Natural killer cell (primary cell): Measurements from ENCODE around the gene RELCH. TPM values are rescaled to one million over a fixed set of nuclear protein-coding genes. Genes with fewer than 3 reads are reported as not detected.

Experiments
- ATAC-seq, 3 donors: fragments of 150-1000 bp in 2 of 3; fragments of 200-7000 bp in 1 of 3; cut with Tn5 transposase; 1 replicate in 1 of 3; 2 replicates in 2 of 3; pipeline ENCODE4 v1.10.0; 2021; ENCODE audit warnings: mild to moderate bottlenecking in 2 of 3, moderate library complexity in 2 of 3
- DNase-seq, 2 donors: peaks; one replicate each; pipeline versions ENCODE4 v3.0.0 to v3.0.0-alpha.2; 2013 to 2021; ENCODE audit warnings: mixed read lengths in 1 of 2
- H3K27ac ChIP-seq: one replicate; pipeline ENCODE4 v1.5.1; 2013; ENCODE audit warnings: mild to moderate bottlenecking, low read length
- H3K27me3 ChIP-seq: one replicate; pipeline ENCODE4 v1.6.1; 2013; ENCODE audit warnings: low read length; ENCODE audit not compliant: control insufficient read depth, insufficient read depth
- H3K36me3 ChIP-seq: one replicate; pipeline ENCODE4 v1.6.1; 2013; ENCODE audit warnings: low read length; ENCODE audit not compliant: control insufficient read depth, insufficient read depth
- H3K4me1 ChIP-seq: one replicate; pipeline ENCODE4 v1.6.1; 2013; ENCODE audit warnings: low read length; ENCODE audit not compliant: control insufficient read depth, insufficient read depth
- H3K4me3 ChIP-seq: one replicate; pipeline ENCODE4 v1.5.1; 2013; ENCODE audit warnings: low read length
- H3K9me3 ChIP-seq: one replicate; pipeline ENCODE4 v1.6.1; 2013; ENCODE audit warnings: low read length; ENCODE audit not compliant: control insufficient read depth, insufficient read depth
- H3K27ac Mint-ChIP-seq, 2 donors: one replicate each; pipeline ENCODE4 v1.8.0; 2022; ENCODE audit warnings: mild to moderate bottlenecking in 2 of 2, mixed read lengths in 2 of 2, moderate library complexity in 1 of 2
- H3K27me3 Mint-ChIP-seq, 2 donors: one replicate each; pipeline ENCODE4 v1.8.0; 2022; ENCODE audit warnings: low read depth in 2 of 2, mixed read lengths in 2 of 2
- H3K36me3 Mint-ChIP-seq: one replicate; pipeline ENCODE4 v1.8.0; 2022; ENCODE audit warnings: mixed read lengths
- H3K4me1 Mint-ChIP-seq, 2 donors: one replicate each; pipeline ENCODE4 v1.8.0; 2022; ENCODE audit warnings: mixed read lengths in 2 of 2
- H3K4me3 Mint-ChIP-seq: one replicate; pipeline ENCODE4 v1.8.0; 2022; ENCODE audit warnings: mild to moderate bottlenecking, moderate library complexity, mixed read lengths
- H3K9me3 Mint-ChIP-seq, 2 donors: one replicate each; pipeline ENCODE4 v1.8.0; 2022; ENCODE audit warnings: mixed read lengths in 2 of 2
- CTCF ChIP-seq: fragments of 200-600 bp; IDR thresholded peaks from one replicate; pipeline ENCODE4 v1.8.0; 2022; ENCODE audit warnings: antibody characterized with exemption
- WGBS: methylation state at CpG from one replicate; pipeline ENCODE4 v1.1.7; 2013; ENCODE audit warnings: missing lambda C conversion rate; ENCODE audit not compliant: insufficient coverage; 5-methylcytosine and 5-hydroxymethylcytosine counted together
- intact Hi-C: fragments of 100-400 bp; cut with micrococcal nuclease; formaldehyde crosslinking; loops from one replicate; pipeline ENCODE4 v1.14.2; 2022
- total RNA-seq, 4 donors: library from RNA; stranded (reverse); fragments of 120-200 nt in 1 of 4; gene quantifications; one replicate each; pipeline versions ENCODE4 v1.2.3 to v1.2.4, GENCODE V29; 2013 to 2022

The RELCH gene
- total RNA-seq, 3 donors from 2014 or later (not counting 1 experiment from before 2014, with no cell fraction given), result 60.1 to 69.9 (median 63.9) TPM

DNA sequence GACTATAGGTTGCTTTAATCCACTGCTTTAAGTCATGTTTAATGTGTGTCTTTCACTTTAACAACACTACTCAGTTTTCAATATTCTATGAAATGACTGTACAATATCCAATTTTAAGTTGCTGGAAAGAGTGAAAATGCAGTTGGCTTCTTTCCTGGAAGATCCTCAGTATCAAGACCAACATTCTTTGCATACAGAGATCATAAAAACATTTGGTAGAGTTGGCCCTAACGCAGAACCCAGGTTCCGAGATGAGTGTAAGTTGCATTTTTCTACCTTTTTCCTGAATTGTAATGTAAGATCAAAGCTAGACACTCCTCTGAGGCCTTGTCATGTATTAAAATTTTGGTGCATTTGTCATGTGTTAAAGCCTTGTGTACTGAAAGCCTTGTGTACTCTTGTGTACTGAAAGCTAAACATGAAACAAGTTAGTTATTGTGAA lies 95.2 kb downstream of the RELCH start:
- no peaks in the 10 kb centered on the region for H3K27me3 ChIP-seq
- 90% methylated on average over 2 of the region's 2 CpGs for WGBS
- Mint-ChIP-seq H3K4me1 (peaks cover 8 to 12% of the 10 kb centered on the region in 2 donors), H3K27me3 (no peaks in the 10 kb centered on the region), H3K27ac (no peak overlapping the region), H3K9me3 (no peaks in the 10 kb centered on the region), H3K4me3 (no peak overlapping the region), H3K36me3 (peaks cover 26% of the 10 kb centered on the region)
- H3K4me1 ChIP-seq, result no peaks in the 10 kb centered on the region
- ATAC-seq, result no peak
- no peak overlapping the region for H3K4me3 ChIP-seq
- DNase-seq, result no peak
- H3K36me3 ChIP-seq, result peaks cover 56% of the 10 kb centered on the region
- H3K27ac ChIP-seq, result no peak overlapping the region
- intact Hi-C loops, result no loop called here
- no peak for TF ChIP-seq CTCF
- no peaks in the 10 kb centered on the region for H3K9me3 ChIP-seq

GRCh38 chr18:62284637-62285036 lies 97.6 kb downstream of the RELCH start:
- Histone ChIP-seq H3K9me3 (no peaks in the 10 kb centered on the region), H3K27ac (no peak overlapping the region), H3K4me3 (no peak overlapping the region), H3K27me3 (no peaks in the 10 kb centered on the region), H3K36me3 (peaks cover 70% of the 10 kb centered on the region), H3K4me1 (no peaks in the 10 kb centered on the region)
- Mint-ChIP-seq H3K4me1 (peaks cover 7 to 16% of the 10 kb centered on the region in 2 donors), H3K9me3 (no peaks in the 10 kb centered on the region), H3K36me3 (peaks cover 23% of the 10 kb centered on the region), H3K4me3 (no peak overlapping the region), H3K27me3 (no peaks in the 10 kb centered on the region), H3K27ac (no peak overlapping the region)
- intact Hi-C loops, result no loop called here
- 96% methylated on average over 3 of the region's 3 CpGs for WGBS
- ATAC-seq (no peak), DNase-seq (no peak)
- TF ChIP-seq CTCF, result no peak

DNA sequence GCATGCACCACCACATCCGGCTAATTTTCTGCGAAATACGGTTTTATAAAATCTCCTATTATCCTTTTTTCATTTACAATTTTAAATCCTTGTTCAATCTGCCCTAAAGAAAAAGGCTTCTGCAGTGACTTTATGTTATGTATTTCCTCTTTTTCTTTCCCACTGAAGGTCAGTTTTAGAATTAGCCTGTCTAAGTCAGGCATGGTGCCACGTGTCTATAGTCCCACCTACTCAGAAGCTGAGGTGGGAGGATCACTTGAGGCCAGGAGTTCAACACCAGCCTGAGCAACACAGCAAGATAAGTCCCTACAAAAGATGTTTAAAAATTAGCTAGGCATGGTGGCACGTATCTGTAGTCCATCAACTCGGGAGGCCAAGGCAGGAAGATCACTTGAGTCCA lies 98.2 kb downstream of the RELCH start:
- Mint-ChIP-seq H3K4me3 (no peak overlapping the region), H3K4me1 (peaks cover 7 to 16% of the 10 kb centered on the region in 2 donors), H3K27ac (no peak overlapping the region), H3K9me3 (no peaks in the 10 kb centered on the region), H3K27me3 (no peaks in the 10 kb centered on the region), H3K36me3 (peaks cover 20% of the 10 kb centered on the region)
- Histone ChIP-seq H3K27me3 (no peaks in the 10 kb centered on the region), H3K9me3 (no peaks in the 10 kb centered on the region), H3K27ac (no peak overlapping the region), H3K36me3 (peaks cover 68% of the 10 kb centered on the region), H3K4me1 (no peaks in the 10 kb centered on the region), H3K4me3 (no peak overlapping the region)
- DNase-seq (no peak), ATAC-seq (no peak)
- intact Hi-C loops, result no loop called here
- TF ChIP-seq CTCF, result no peak
- WGBS, result 92% methylated on average over 6 of the region's 6 CpGs
